ENCODE results near the gene GDPD5. TPM values are rescaled to one million over a fixed set of nuclear protein-coding genes. Genes with fewer than 3 reads are reported as not detected.

GDPD5 gene
- total RNA-seq, 1 experiment from 2014 or later = 7.8 TPM

DNA sequence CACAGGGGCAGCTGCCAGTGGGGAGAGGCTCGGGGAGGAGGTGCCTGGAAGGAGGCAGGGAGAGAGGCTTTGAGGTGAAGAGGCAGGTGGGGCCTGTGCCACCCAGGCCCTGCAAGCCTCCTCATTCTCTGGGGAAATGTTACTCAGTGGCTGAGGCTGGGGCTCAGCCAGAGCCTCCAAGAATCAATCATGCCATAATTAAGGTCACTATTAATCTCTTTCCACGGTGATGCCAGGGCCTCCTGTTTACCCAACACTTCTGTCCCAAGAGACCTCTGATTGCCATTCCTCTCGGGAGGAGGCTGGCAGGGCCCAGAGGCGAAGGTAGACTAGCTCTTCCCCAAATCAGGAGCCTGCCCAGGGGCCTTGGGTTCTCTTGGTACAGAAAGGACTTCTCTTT, 38.4 kb downstream of the GDPD5 start:
- Histone ChIP-seq H2BK12ac (ENCODE audit: insufficient read length, low read depth, low read length) (no peak overlapping the region), H2BK15ac (ENCODE audit: low read depth, low read length) (no peak overlapping the region), H3K4me1 (ENCODE audit: insufficient read depth, low read length) (peaks cover 2% of the 10 kb centered on the region; the same call in 1 of the 2 replicates), H3K4ac (ENCODE audit: low read depth, low read length) (no peak overlapping the region), H2AFZ (ENCODE audit: low read length) (no peak overlapping the region), H3K9ac (ENCODE audit: extremely low read depth, insufficient read length, low read length) (no peak overlapping the region), H3K14ac (ENCODE audit: insufficient read depth, low read length) (no peak overlapping the region), H3K23ac (ENCODE audit: insufficient read length, low read depth, low read length) (no peak overlapping the region), H3K79me2 (ENCODE audit: insufficient read depth, low read length) (no peaks in the 10 kb centered on the region), H3K18ac (ENCODE audit: insufficient read length, low read depth, low read length) (no peak overlapping the region), H2BK120ac (ENCODE audit: low read depth, low read length, poor library complexity, severe bottlenecking) (no peak overlapping the region), H4K5ac (ENCODE audit: insufficient read length, low read depth, low read length) (no peak overlapping the region), H3K23me2 (ENCODE audit: insufficient read length, low read depth, low read length, poor library complexity, severe bottlenecking) (no peaks in the 10 kb centered on the region), H3K27ac (ENCODE audit: insufficient read length, low read depth, low read length) (no peak overlapping the region), H4K91ac (ENCODE audit: insufficient read length, low read depth, low read length) (no peak overlapping the region), H3K9me3 (ENCODE audit: control insufficient read depth, low read depth, low read length) (no peaks in the 10 kb centered on the region), H2AK5ac (ENCODE audit: insufficient read length, low read length) (no peak overlapping the region), H4K8ac (replicated peaks; ENCODE audit: insufficient read length, low read depth, low read length) (no peak overlapping the region), H2BK20ac (ENCODE audit: low read depth, low read length, poor library complexity, severe bottlenecking) (no peak overlapping the region), H4K20me1 (ENCODE audit: control insufficient read depth, insufficient read depth, insufficient read length) (no peaks in the 10 kb centered on the region), H3K79me1 (ENCODE audit: insufficient read depth, low read depth, low read length, poor library complexity, severe bottlenecking) (no peaks in the 10 kb centered on the region), H3K27me3 (ENCODE audit: insufficient read depth, low read length) (no peaks in the 10 kb centered on the region), H3K56ac (ENCODE audit: insufficient read length, low read depth, low read length) (no peak overlapping the region), H3K4me2 (ENCODE audit: insufficient read depth, insufficient read length, low read length) (no peak overlapping the region), H2BK5ac (ENCODE audit: insufficient read length, low read length) (no peak overlapping the region), H3T11ph (ENCODE audit: low read length) (no peak overlapping the region)
- Mint-ChIP-seq H3K4me1 (peaks cover 19 to 26% of the 10 kb centered on the region in 2 experiments), H3K9me3 (no peaks in the 10 kb centered on the region), H3K27ac (peak overlapping the region in 1 of 3 experiments; percentile 44; a peak in 2 of 7 replicates), H3K27me3 (ENCODE audit: low read depth) (no peaks in the 10 kb centered on the region), H3K4me3 (no peak overlapping the region), H3K36me3 (ENCODE audit: insufficient read depth in 1 of 3, low read depth in 3 of 3) (no peaks in the 10 kb centered on the region)
- no peak for DNase-seq
- TF ChIP-seq CTCF (conservative IDR thresholded peaks at IDR 0.05) = no peak
- no CpG with 5 or more reads among the region's 4 CpGs for WGBS (ENCODE audit: extremely low coverage, insufficient read length, low lambda C conversion rate)
